C4-2B (cell line): ENCODE results near the gene EPHA10.

Experiments used
- H3K27ac ChIP-seq: fragments of 450-650 bp; 2 replicates; pipeline ENCODE4 v1.5.1; 2017
- ZFX ChIP-seq: fragments of 450-650 bp; IDR thresholded peaks from 2 replicates; pipeline ENCODE4 v1.6.1; 2017
- TF ChIP-seq, protein P1 (sequence below): fragments of 450-650 bp; conservative IDR thresholded peaks from 2 replicates; pipeline ENCODE4 v1.5.1; 2017; ENCODE audit warnings: mild to moderate bottlenecking

Gene EPHA10

DNA sequence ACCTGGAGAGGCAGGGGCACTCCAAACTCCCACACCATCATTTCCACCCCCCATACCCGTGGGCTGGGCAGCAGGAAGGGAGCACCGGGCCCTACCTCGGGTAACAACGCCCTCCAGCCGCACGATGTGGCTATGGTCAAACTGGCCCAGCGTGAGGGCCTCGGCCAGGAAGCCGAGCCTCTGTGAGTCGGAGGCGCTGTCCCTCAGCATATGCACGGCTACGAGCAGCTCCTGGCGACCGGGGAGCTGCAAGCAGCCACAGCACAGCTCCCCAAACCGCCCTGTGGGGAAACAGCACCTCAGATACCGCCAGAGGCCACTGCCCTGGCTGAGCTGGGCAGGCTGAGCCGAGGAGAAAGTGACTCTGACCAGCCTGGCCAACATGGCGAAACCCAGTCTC, 43.4 kb downstream of the EPHA10 start:
- H3K27ac ChIP-seq, result no peak overlapping the region
- no peak for TF ChIP-seq ZFX
- TF ChIP-seq, protein P1, sequence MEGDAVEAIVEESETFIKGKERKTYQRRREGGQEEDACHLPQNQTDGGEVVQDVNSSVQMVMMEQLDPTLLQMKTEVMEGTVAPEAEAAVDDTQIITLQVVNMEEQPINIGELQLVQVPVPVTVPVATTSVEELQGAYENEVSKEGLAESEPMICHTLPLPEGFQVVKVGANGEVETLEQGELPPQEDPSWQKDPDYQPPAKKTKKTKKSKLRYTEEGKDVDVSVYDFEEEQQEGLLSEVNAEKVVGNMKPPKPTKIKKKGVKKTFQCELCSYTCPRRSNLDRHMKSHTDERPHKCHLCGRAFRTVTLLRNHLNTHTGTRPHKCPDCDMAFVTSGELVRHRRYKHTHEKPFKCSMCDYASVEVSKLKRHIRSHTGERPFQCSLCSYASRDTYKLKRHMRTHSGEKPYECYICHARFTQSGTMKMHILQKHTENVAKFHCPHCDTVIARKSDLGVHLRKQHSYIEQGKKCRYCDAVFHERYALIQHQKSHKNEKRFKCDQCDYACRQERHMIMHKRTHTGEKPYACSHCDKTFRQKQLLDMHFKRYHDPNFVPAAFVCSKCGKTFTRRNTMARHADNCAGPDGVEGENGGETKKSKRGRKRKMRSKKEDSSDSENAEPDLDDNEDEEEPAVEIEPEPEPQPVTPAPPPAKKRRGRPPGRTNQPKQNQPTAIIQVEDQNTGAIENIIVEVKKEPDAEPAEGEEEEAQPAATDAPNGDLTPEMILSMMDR, result no peak

DNA sequence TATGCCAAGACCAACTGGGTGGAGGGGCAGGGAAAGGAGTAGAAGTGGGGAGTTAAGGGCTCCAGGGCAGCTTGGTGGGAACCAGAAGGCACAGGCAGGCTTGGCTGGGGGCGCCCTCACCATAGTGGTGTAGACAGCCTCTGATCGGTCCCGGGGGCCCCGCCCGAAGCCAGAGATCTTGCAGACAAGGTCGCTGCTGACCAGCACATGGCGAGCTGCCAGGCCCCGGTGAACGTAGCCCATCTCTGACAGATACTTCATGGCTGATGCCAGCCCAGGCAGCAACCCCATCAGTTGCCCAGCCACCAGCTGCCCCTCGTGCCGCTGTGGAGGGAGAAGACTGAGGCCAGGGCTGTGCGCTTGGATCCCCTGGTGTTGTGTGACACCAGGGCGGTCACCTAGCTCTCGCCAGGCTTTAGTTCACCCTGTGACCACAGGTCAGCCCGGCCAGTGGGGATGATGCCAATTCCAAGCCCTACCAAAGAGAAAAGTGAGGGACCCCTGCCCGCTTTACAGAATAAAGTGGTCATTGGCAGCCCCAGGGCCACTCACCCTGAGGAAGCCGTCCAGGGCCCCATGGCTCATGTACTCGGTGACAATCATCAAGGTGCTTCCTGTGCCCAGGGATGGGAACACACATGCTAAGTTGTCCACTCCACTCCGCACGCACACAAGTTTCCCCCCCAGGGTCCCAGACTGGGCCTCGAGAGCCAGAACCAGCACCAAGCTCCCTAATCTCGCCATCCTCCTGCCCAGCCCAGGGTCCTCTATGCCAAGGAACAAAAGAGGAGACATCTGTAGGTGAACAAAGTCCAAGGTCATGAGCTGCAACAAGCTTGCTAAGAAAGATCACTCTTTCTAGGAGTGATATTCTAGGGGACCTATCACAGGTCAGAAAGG, 44.4 kb downstream of the EPHA10 start:
- no peak for TF ChIP-seq ZFX
- TF ChIP-seq, protein P1, result no peak
- H3K27ac ChIP-seq, result no peak overlapping the region

DNA sequence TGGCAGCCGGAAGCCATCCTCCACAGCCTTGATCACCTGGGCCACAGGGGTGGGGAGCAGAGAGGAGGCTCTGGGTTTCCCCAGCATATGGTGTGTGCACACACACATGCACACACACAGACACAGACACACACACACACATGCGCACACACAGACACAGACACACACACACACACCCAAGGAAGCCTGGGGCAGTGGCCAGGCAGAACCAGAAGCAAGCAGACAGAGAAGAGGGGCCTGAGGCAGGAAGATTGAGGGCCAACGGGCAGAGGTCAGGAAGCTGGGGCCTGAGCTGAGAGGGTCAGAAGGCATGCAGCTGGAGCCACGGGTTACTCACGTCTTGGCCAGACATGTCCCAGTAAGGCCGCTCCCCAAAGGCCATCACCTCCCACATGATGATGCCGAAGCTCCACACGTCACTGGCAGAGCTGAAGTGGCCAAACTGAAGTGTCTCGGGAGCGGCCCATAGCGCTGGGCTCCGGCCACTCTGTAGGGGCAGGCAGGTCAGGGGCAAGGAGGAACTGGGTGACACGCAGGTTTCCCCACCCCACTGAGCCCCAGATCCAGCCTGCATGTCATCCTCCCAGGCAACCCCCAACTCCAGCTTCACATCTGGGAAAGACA, 45.2 kb downstream of the EPHA10 start:
- TF ChIP-seq, protein P1, result no peak
- no peak for TF ChIP-seq ZFX
- no peak overlapping the region for H3K27ac ChIP-seq

DNA sequence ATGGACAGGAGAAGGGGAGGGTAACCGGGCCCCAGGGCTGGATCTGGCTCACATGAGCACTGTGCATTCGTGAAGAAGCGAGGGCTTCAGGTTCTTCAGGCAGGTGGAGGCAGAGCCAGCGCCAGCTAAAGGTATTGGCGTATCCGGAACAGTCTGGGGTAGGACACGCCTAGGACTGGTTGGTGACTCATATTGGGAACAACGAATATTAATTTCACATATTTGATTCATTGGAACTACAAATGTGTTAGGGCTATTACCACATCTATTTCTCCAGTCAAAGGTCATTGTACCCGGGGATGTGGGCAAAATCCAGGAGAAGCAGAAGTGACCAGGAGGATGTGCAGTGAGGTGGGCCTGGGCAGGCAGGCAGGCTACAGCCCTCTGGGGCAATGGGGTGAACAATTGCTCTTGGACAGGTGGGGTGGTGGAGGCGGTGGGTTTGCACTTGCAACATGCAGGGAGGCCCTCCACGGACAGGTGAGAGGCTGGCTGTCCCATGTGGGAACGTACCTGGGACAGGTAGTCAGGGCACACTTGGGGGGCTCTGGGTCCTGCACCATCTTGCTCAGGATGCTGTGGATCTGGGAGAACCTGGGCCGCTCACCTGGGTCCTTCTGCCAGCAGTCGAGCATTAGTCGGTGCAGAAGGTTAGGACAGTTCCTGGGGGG, 45.9 kb downstream of the EPHA10 start:
- TF ChIP-seq ZFX, result no peak
- H3K27ac ChIP-seq, result no peak overlapping the region

DNA sequence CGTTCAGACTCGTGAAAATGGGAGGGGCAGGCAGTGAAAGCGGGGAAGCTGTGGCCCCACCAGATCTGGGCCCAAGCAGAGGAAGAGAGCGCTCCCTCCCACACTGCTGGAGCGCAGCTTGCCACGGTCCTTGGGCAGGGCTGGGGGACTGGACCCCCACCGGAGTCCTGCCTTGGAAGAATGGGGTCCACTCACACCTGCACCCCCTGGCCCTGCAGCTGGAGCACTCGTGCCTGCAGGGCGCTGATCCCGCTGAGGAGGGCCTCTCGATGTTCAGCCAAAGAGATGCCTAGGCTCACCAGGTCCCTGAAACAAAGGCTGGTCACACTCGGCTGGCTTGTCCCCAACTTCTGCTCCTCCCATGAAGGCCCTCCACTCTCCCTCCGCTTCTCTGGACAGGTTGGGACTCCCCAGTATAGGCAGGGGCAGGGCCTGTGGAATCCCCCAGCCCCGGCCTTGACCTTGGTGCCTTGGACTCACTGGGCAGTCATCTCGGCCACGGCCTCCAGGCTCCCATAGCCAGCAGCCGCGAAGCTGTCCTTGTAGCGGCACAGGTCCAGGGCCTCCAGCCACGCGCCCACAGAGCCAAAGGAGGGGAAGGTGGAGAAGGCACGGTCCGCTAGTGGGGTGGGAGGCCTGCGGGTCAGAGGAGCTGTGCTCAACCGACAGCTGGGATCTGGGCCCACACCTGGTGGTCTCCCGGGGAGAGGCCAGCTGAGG, 46.6 kb downstream of the EPHA10 start:
- H3K27ac ChIP-seq, result no peak overlapping the region
- no peak for TF ChIP-seq ZFX
- TF ChIP-seq, protein P1, result no peak

DNA sequence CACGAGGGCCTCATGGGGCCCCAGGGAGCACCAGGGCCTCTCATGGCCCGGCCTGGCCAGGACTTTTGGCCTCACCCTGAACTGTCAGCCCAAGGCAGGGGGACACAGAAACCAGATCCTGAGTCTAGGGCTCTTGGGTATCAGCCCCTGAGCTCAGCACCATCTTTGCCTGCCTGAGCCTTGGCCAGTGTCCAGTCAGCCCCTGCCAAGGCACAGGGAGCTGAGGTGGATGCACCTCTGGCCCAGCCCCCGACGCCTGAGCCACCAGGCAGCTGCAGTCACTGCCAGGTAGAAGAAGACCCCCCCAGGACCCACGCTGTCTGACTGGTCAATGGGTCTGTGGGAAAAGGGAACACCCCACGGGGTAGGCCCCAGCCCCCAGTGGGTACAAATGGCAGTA, 47.3 kb downstream of the EPHA10 start:
- TF ChIP-seq, protein P1, result no peak
- no peak for TF ChIP-seq ZFX

DNA sequence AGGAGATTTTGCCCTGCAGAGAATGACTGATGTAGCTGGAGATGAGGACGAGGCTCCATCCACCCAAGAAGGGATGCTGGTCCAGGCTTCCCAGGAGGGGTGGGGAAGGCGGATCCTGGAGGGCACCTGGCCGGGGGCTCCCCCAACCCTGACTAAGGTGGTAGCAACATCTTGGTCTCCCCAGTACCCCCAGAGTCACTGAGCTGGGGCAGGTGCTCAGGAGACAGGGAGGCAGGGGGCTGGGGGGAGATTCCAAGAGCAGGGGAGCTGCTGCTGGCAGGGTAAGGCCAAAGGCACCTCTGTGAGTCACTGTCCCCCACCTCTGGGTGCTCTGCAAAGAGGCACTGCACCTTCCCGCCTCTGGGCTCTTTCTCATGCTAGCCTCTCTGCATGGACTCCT, 48.6 kb downstream of the EPHA10 start:
- no peak overlapping the region for H3K27ac ChIP-seq
- no peak for TF ChIP-seq ZFX
- TF ChIP-seq, protein P1, result no peak

More for the DNA sequence above, 47.3 kb downstream of the EPHA10 start:
- H3K27ac ChIP-seq, result no peak overlapping the region
